HL-60 (cell line): ENCODE results near the gene UBTF.

Experiments used
- DNase-seq, 2 experiments: peaks; one replicate each; pipeline ENCODE4 v3.0.0-alpha.2; 2010 to 2020; ENCODE audit warnings: low read depth in 1 of 2, low spot score in 1 of 2
- H3K27ac ChIP-seq: fragments of 250-450 bp; sonication (Bioruptor Pico); replicated peaks from 2 replicates; pipeline ENCODE4 v1.5.1; 2020; ENCODE audit warnings: mild to moderate bottlenecking, moderate library complexity
- H3K27me3 ChIP-seq: fragments of 250-450 bp; sonication (Bioruptor Pico); 2 replicates; pipeline ENCODE4 v1.5.1; 2021; ENCODE audit warnings: mild to moderate bottlenecking, moderate library complexity; ENCODE audit not compliant: insufficient read depth, poor library complexity, severe bottlenecking
- H3K4me3 ChIP-seq: replicated peaks from 2 replicates; pipeline ENCODE4 v1.5.1; 2011; ENCODE audit warnings: mild to moderate bottlenecking, control low read depth, low read length; ENCODE audit not compliant: insufficient read depth
- GABPA ChIP-seq: IDR thresholded peaks from 2 replicates; pipeline ENCODE4 v1.6.1; 2012; ENCODE audit warnings: low read depth
- POLR2AphosphoS5 ChIP-seq: IDR thresholded peaks from 2 replicates; pipeline ENCODE4 v1.6.1; 2012; ENCODE audit warnings: low read depth
- SPI1 ChIP-seq: IDR thresholded peaks from 2 replicates; pipeline ENCODE4 v1.6.1; 2012; ENCODE audit warnings: low read depth, mild to moderate bottlenecking, borderline replicate concordance
- TF ChIP-seq, protein P1 (sequence below): IDR thresholded peaks from 2 replicates; pipeline ENCODE4 v1.6.1; 2012; ENCODE audit warnings: low read depth; ENCODE audit not compliant: insufficient replicate concordance
- TF ChIP-seq, protein P2 (sequence below): IDR thresholded peaks from one replicate; pipeline ENCODE4 v1.5.1; 2011; ENCODE audit warnings: low read length, control low read depth, inconsistent platforms; ENCODE audit not compliant: insufficient read depth

The UBTF gene

DNA sequence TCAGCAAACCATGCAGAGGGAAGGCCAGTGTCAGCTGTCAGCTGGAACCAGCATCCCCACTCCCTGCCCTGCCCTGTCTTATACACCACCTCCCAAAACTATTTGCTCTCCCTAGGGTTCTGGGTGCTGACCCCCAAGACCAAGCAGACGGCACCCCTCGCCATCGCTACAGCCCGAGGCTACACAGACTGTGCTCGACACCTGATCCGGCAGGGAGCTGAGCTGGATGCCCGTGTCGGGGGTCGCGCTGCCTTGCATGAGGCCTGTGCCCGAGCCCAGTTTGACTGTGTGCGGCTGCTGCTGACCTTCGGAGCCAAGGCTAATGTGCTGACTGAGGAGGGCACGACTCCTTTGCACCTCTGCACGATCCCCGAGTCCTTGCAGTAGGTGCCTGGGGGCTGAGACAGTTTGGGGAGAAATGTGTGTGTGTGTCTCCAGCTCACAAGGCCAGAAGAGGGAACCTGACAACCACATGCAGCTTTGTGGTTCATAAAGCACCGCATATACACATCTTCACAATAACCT, 47.5 kb downstream of the UBTF start:
- Histone ChIP-seq H3K27ac (no peak overlapping the region), H3K4me3 (no peak overlapping the region), H3K27me3 (no peaks in the 10 kb centered on the region)
- DNase-seq, result peak in 1 of 2 experiments; percentile 16
- TF ChIP-seq, protein P1, sequence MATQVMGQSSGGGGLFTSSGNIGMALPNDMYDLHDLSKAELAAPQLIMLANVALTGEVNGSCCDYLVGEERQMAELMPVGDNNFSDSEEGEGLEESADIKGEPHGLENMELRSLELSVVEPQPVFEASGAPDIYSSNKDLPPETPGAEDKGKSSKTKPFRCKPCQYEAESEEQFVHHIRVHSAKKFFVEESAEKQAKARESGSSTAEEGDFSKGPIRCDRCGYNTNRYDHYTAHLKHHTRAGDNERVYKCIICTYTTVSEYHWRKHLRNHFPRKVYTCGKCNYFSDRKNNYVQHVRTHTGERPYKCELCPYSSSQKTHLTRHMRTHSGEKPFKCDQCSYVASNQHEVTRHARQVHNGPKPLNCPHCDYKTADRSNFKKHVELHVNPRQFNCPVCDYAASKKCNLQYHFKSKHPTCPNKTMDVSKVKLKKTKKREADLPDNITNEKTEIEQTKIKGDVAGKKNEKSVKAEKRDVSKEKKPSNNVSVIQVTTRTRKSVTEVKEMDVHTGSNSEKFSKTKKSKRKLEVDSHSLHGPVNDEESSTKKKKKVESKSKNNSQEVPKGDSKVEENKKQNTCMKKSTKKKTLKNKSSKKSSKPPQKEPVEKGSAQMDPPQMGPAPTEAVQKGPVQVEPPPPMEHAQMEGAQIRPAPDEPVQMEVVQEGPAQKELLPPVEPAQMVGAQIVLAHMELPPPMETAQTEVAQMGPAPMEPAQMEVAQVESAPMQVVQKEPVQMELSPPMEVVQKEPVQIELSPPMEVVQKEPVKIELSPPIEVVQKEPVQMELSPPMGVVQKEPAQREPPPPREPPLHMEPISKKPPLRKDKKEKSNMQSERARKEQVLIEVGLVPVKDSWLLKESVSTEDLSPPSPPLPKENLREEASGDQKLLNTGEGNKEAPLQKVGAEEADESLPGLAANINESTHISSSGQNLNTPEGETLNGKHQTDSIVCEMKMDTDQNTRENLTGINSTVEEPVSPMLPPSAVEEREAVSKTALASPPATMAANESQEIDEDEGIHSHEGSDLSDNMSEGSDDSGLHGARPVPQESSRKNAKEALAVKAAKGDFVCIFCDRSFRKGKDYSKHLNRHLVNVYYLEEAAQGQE, result no peak
- TF ChIP-seq, protein P2, sequence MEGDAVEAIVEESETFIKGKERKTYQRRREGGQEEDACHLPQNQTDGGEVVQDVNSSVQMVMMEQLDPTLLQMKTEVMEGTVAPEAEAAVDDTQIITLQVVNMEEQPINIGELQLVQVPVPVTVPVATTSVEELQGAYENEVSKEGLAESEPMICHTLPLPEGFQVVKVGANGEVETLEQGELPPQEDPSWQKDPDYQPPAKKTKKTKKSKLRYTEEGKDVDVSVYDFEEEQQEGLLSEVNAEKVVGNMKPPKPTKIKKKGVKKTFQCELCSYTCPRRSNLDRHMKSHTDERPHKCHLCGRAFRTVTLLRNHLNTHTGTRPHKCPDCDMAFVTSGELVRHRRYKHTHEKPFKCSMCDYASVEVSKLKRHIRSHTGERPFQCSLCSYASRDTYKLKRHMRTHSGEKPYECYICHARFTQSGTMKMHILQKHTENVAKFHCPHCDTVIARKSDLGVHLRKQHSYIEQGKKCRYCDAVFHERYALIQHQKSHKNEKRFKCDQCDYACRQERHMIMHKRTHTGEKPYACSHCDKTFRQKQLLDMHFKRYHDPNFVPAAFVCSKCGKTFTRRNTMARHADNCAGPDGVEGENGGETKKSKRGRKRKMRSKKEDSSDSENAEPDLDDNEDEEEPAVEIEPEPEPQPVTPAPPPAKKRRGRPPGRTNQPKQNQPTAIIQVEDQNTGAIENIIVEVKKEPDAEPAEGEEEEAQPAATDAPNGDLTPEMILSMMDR, result no peak
- no peak for TF ChIP-seq GABPA
- no peak for TF ChIP-seq SPI1
- TF ChIP-seq POLR2AphosphoS5, result no peak; the same call in 1 of the 2 replicates

DNA sequence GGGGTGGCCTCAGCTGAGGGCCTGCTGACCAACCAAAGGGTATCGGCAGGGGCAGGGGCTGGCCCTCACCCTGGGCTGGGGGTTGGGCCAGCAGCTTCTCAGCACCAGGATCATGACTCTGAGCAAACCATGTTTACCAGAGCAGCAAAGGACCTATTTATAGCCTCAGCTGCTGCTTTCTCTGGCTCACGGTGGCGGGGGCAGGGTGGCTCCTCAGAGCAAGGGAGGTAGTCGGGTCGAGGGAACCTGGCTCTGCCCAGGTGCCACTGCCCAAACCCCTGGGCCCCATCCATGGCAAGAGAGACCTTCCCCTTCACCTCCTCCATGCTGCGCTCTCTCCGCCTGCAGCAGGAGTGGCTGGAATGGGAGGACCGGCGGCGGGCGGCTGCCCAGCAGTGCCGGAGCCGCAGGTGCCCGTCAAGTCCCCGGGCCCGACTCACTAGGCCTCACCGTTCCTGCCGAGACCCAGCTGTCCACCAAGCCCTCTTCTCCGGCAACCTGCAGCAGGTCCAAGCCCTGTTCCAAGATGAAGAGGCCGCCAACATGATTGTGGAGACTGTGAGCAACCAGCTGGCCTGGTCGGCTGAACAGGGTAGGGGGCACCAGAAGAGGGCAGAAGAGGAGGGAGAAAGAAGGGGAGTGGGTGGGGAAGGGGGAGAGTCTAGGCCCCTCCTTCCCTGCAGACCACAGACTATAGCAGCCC, 48.8 kb downstream of the UBTF start, which contains the start of gene ASB16:
ASB16 (plus strand) TSS at position 206 of the 703 bp plus-strand sequence; CDS start at position 292, 86 bp downstream.
- H3K27me3 ChIP-seq, result no peaks in the 10 kb centered on the region
- DNase-seq, result no peak
- no peak within 1 kb of the TSS for H3K4me3 ChIP-seq
- no peak for TF ChIP-seq POLR2AphosphoS5
- TF ChIP-seq SPI1, result no peak
- TF ChIP-seq GABPA, result no peak
- TF ChIP-seq, protein P1, result no peak
- TF ChIP-seq, protein P2, result no peak
- no peak within 1 kb of the TSS for H3K27ac ChIP-seq

DNA sequence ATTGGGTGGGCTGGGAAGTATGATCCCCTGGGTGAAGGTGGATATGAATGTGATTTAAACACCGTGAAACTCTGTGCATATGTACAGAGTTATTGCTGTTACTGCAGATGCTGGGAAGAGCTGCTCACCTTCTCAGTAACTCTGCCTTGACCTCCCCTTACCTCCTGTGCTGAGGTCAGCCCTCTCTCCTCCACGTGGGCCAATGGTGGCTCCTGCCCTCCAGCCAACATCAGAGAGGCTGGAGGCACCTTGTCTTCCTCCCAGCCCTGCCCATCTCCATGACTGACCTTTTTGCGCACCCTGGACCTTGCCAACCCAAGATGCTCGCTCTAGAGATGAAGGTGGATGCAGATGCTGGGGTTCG, 49.4 kb downstream of the UBTF start:
- H3K4me3 ChIP-seq, result no peak overlapping the region
- H3K27ac ChIP-seq, result no peak overlapping the region
- TF ChIP-seq, protein P1, result no peak
- no peak for TF ChIP-seq SPI1
- no peak for TF ChIP-seq GABPA
- H3K27me3 ChIP-seq, result no peaks in the 10 kb centered on the region
- DNase-seq, result no peak
